Esophagus squamous epithelium (tissue), 5 donors: Measurements from ENCODE around the gene IL19. TPM values are rescaled to one million over a fixed set of nuclear protein-coding genes. Genes with fewer than 3 reads are reported as not detected.

ENCODE experiments used
- DNase-seq: peaks from one replicate; lab custom pipeline; 2025; lab: John Stamatoyannopoulos, UW
- H3K27ac ChIP-seq, 4 donors: fragments of 200-600 bp; sonication (generic); one replicate each; pipeline ENCODE4 v1.5.1; 2016 to 2019; ENCODE audit warnings: mild to moderate bottlenecking in 1 of 4
- H3K27me3 ChIP-seq, 4 donors: fragments of 200-600 bp; sonication (generic); 1 replicate in 3 of 4; 2 replicates in 1 of 4; pipeline versions ENCODE4 v1.5.1 to v1.6.0; 2017 to 2021; ENCODE audit warnings: antibody characterized with exemption in 1 of 4
- H3K36me3 ChIP-seq, 3 donors: fragments of 200-600 bp; sonication (generic); one replicate each; pipeline ENCODE4 v1.5.1; 2016 to 2019
- H3K4me1 ChIP-seq, 3 donors: fragments of 200-600 bp; sonication (generic); one replicate each; pipeline ENCODE4 v1.5.1; 2017 to 2019
- H3K4me3 ChIP-seq, 4 donors: fragments of 200-600 bp; sonication (generic); 1 replicate in 3 of 4; 2 replicates in 1 of 4; pipeline ENCODE4 v1.5.1; 2016 to 2019; ENCODE audit warnings: mild to moderate bottlenecking in 2 of 4, moderate library complexity in 1 of 4
- H3K9me3 ChIP-seq, 3 donors: fragments of 200-600 bp; sonication (generic); one replicate each; pipeline ENCODE4 v1.5.1; 2016 to 2019
- POLR2A ChIP-seq, 4 donors: fragments of 450-650 bp; IDR thresholded peaks; one replicate each; pipeline ENCODE4 v1.6.1; 2017; ENCODE audit warnings: antibody characterized with exemption in 4 of 4, mild to moderate bottlenecking in 4 of 4, moderate library complexity in 3 of 4
- WGBS, 2 donors: methylation state at CpG; one replicate each; pipeline ENCODE4 v1.1.5; 2018; 5-methylcytosine and 5-hydroxymethylcytosine counted together
- intact Hi-C: fragments of 100-400 bp; cut with DNase I; formaldehyde crosslinking; loops from one replicate; pipeline ENCODE4 v1.15.0; 2022
- total RNA-seq, 4 donors: library from RNA; depleted of rRNA; stranded (reverse); fragments of >200 nt; gene quantifications; one replicate each; pipeline ENCODE4 v1.1.0, GENCODE V29; 2016
- TF ChIP-seq, protein P1 (sequence below), 6 experiments: fragments of 450-650 bp in 4 of 6; fragments of 200-600 bp in 2 of 6; sonication (generic) in 2 of 6; IDR thresholded peaks; one replicate each; pipeline ENCODE4 v1.5.1; 2016 to 2019; ENCODE audit warnings: antibody characterized with exemption in 6 of 6, mild to moderate bottlenecking in 4 of 6, moderate library complexity in 4 of 6
- donor health status: DM: yes; HTN: yes; CAD: no.

The IL19 gene
- total RNA-seq, 4 donors from 2014 or later: 0.23 to 16.8 (median 16.3) TPM; not detected in 1

DNA sequence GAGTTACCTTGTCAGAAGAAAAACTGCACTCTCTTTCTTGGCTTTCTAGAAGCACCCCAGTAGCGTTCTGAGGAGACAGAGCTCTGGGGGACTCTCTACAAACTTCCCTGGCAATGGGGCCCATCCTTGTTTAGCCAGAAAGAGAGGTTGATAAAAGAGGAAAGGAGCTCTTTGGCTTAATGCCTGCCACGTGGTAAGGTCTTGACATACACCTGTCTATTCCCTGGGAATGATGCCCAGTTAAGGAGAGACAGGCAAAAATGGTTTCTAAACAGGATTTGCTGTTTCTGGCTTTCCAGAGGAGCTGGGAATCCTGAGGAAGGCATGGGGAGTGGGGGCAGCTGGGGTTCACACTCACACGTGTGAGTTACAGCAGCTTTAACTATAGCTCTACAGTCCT lies 64.6 kb downstream of the IL19 start:
- H3K27ac ChIP-seq: no peak overlapping the region
- no peaks in the 10 kb centered on the region for H3K36me3 ChIP-seq
- no peak for TF ChIP-seq POLR2A (IDR thresholded peaks at IDR 0.05)
- TF ChIP-seq, protein P1, sequence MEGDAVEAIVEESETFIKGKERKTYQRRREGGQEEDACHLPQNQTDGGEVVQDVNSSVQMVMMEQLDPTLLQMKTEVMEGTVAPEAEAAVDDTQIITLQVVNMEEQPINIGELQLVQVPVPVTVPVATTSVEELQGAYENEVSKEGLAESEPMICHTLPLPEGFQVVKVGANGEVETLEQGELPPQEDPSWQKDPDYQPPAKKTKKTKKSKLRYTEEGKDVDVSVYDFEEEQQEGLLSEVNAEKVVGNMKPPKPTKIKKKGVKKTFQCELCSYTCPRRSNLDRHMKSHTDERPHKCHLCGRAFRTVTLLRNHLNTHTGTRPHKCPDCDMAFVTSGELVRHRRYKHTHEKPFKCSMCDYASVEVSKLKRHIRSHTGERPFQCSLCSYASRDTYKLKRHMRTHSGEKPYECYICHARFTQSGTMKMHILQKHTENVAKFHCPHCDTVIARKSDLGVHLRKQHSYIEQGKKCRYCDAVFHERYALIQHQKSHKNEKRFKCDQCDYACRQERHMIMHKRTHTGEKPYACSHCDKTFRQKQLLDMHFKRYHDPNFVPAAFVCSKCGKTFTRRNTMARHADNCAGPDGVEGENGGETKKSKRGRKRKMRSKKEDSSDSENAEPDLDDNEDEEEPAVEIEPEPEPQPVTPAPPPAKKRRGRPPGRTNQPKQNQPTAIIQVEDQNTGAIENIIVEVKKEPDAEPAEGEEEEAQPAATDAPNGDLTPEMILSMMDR (IDR thresholded peaks at IDR 0.05): no peak
- peaks cover 0 to 50% (median 0%) of the 10 kb centered on the region in 4 donors for H3K27me3 ChIP-seq
- WGBS, 2 donors: 28 to 50% methylated on average over 2 to 3 of the region's 3 CpGs
- DNase-seq: no peak
- peaks cover 0 to 16% (median 0%) of the 10 kb centered on the region in 3 donors for H3K4me1 ChIP-seq
- intact Hi-C loops: no loop called here
- no peak overlapping the region for H3K4me3 ChIP-seq
- no peaks in the 10 kb centered on the region for H3K9me3 ChIP-seq

DNA sequence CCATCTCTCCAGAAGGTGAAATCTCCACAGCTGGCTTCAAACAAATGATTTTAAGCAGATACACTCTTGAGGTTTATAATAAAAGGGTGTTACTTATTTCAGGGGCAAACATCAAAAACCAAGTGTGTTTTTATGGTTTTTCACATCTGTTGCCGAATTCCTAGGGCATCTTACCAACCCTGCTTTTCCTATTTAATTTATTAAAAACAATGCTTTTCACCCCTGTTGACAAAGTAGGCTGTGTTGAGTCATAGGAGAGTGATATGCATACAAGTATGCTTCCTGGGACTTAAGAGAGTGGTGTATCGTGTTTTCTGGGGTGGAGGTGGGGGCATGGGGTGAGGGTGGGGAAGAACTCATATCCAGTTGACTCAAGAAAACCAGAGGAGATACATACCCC lies 65.5 kb downstream of the IL19 start:
- no peak for DNase-seq
- intact Hi-C loops: no loop called here

DNA sequence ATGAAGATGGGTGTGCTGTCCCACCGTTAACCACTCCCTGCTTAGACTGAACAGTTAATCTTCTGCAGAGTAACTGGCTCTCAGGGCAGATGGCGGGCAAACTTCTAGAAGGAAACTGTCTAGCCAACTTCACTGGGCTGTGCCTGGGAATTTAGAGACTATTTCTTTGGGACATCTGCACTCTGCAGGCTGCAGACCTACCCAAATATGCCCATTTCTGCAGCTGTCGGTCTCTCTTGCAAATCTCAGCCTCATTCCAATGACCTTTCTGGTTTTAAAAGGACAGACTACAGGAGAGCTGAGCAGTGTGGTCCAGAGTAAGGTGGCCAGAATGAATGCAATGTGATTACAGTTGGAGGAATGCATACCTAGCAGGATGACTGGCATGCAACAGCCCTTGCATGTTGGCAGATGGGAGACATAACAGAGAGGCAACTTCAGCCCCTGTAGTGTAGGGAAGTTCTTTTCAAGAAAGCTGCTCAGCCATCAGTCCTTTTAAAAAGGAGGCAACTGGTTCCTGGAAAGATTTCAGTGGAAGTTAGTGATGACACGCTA lies 68.5 kb downstream of the IL19 start:
- WGBS, 2 donors: 52 to 73% methylated on average over 3 to 4 of the region's 4 CpGs
- intact Hi-C loops: no loop called here

More for the DNA sequence above, 65.5 kb downstream of the IL19 start:
- Histone ChIP-seq H3K27me3 (peaks cover 0 to 50% (median 0%) of the 10 kb centered on the region in 4 donors), H3K4me3 (no peak overlapping the region), H3K27ac (no peak overlapping the region), H3K9me3 (no peaks in the 10 kb centered on the region), H3K36me3 (no peaks in the 10 kb centered on the region), H3K4me1 (peaks cover 0 to 16% (median 0%) of the 10 kb centered on the region in 3 donors)
- 55 to 68% methylated on average over 2 of the region's 2 CpGs for WGBS, 2 donors
- no peak for TF ChIP-seq POLR2A (IDR thresholded peaks at IDR 0.05)
- TF ChIP-seq, protein P1 (IDR thresholded peaks at IDR 0.05): no peak

DNA sequence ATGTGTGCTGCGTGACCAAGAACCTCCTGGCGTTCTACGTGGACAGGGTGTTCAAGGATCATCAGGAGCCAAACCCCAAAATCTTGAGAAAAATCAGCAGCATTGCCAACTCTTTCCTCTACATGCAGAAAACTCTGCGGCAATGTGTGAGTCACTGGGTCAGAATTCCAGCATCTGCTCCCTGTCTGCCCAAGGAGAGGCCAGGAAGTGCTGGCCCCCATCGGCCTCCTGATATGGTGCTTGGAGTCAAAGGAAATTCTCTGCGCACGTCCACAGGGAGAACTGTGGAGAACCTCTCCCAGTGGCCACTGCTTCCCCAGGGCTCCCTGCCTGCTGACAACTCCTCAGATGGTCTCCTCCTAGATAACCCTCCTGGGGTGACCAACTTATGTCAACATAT lies 69.3 kb downstream of the IL19 start:
- H3K27ac ChIP-seq: no peak overlapping the region
- no peaks in the 10 kb centered on the region for H3K36me3 ChIP-seq
- DNase-seq: no peak
- no peak for TF ChIP-seq POLR2A (IDR thresholded peaks at IDR 0.05)
- TF ChIP-seq, protein P1 (IDR thresholded peaks at IDR 0.05): no peak
- no peaks in the 10 kb centered on the region for H3K9me3 ChIP-seq
- intact Hi-C loops: no loop called here
- H3K4me1 ChIP-seq: no peaks in the 10 kb centered on the region
- peaks cover 0 to 49% (median 0%) of the 10 kb centered on the region in 4 donors for H3K27me3 ChIP-seq
- H3K4me3 ChIP-seq: no peak overlapping the region
- WGBS, 2 donors: 84% methylated on average over 7 of the region's 7 CpGs

More for the DNA sequence above, 68.5 kb downstream of the IL19 start:
- Histone ChIP-seq H3K9me3 (no peaks in the 10 kb centered on the region), H3K27me3 (peaks cover 0 to 50% (median 0%) of the 10 kb centered on the region in 4 donors), H3K4me1 (peaks cover 0 to 8% (median 0%) of the 10 kb centered on the region in 3 donors), H3K4me3 (no peak overlapping the region), H3K27ac (no peak overlapping the region), H3K36me3 (no peaks in the 10 kb centered on the region)
- DNase-seq: no peak
- TF ChIP-seq, protein P1 (IDR thresholded peaks at IDR 0.05): no peak
- TF ChIP-seq POLR2A (IDR thresholded peaks at IDR 0.05): no peak

DNA sequence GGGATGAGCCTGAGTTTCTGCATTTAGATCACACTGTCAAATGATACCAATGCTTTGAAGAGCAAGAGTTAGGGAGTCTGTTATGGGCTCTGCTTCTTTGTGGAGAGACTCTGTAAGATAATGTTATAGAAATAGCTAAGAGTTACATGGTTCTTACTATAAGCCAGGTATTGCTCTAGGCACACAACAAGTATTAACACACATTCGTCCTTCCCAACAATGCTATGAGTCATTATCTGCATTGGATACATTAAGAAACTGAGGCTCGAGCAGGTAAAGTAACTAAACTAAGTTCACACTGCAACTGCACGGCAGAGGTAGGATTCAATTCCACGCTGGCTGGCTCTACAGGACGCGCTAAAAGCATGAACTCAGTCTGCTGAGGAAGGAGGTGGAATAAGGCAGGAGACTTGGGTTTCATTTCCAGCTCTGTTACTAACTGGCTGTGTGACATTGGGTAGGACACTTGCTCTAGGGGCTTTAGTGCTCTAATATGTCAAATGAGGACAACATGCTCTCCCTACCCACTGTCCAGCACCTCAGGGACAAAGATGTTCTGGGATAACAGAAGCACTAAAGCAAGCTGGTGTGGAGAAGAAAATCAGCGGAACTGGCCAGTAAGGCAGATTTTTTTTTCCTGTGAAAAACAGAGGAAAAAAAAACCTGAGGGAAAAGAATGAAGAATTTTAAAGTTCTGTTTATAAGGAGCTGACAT lies 71.2 kb downstream of the IL19 start:
- Histone ChIP-seq H3K4me1 (no peaks in the 10 kb centered on the region), H3K27me3 (peaks cover 0 to 30% (median 0%) of the 10 kb centered on the region in 4 donors), H3K36me3 (no peaks in the 10 kb centered on the region), H3K9me3 (no peaks in the 10 kb centered on the region), H3K4me3 (no peak overlapping the region), H3K27ac (no peak overlapping the region)
- intact Hi-C loops: no loop called here
- 57 to 65% methylated on average over 5 to 7 of the region's 7 CpGs for WGBS, 2 donors
- TF ChIP-seq, protein P1 (IDR thresholded peaks at IDR 0.05): no peak
- no peak for TF ChIP-seq POLR2A (IDR thresholded peaks at IDR 0.05)
- no peak for DNase-seq
